Stimulated activated CD8-positive, alpha-beta memory T cell treated with anti-CD3 and anti-CD28 coated beads, Interleukin-4, amount 100 ng/mL, for 24 hours (primary cell): ENCODE data around the gene GCM1.

Source experiments
- DNase-seq: peaks from one replicate; pipeline ENCODE4 v3.0.0-alpha.2; 2020; ENCODE audit warnings: low read depth

Gene GCM1

DNA sequence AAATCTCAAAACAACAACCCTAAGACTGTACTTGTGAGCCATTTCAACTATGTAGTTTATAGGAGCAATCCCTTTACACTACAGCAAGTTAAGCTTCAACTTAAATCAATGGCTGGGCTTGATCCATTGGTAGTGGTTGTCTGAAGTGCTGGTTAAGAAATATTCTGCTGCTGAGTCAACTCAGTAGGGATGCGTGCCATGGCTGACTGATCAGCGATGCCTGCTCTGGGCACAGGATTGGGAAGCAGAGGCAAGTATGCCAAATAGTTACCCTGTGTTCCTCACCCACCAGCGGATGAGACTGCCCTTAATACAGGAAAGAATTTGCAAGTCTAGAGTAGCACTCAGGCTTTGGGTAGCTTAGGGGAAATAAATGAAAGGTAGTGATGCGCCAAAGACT lies 41.5 kb downstream of the GCM1 start:
- no peak for DNase-seq

DNA sequence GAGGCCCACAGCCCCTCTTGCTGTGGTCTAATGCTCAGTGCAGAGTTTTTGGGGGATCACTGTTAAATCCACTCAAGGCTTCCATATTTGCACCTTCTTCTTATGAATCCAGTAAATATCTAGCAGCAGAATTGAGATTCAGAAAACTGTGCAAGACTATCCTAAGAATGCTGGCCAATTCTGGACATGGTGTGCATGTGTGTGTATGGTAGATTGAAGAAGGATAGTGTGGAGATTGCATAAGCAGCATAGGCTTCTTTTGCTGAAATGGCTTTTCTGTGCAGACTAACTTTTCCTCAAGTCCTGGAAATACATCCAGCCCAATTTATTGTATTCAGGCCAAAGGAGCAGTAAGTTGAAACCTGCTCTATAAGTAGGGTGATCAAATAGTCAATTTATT lies 43.7 kb downstream of the GCM1 start:
- DNase-seq = no peak

DNA sequence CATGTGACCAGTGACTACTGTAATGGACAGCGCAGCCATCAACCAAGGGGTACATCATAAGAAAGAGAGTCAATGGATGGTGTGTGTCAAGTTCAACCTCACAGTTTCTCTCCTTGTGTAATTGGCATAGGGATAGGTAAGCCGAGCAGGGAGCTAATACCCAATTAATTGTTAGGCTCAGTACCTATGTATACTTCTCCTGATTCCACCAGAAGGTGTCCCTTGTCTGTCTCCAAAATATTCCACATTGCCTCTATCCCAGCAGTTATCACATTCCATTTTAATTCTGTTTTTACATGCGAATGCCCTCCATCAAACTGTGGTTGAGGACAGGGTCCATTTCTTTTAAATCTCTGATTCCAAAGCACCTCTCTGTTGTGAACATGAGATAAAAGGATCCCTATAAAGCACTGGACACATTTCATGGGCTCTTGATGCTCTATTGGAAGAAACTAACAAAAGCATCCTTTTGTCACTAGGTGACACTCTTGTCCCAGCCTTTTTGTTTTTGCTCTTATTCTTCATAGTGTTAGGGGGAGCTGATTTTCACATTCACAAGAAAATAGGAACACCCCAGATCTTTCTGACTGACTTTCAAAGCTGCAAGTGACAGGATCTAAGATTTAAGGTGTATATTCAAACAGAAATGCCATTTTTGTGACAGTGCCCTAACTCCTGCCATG lies 44.5 kb downstream of the GCM1 start:
- no peak for DNase-seq

DNA sequence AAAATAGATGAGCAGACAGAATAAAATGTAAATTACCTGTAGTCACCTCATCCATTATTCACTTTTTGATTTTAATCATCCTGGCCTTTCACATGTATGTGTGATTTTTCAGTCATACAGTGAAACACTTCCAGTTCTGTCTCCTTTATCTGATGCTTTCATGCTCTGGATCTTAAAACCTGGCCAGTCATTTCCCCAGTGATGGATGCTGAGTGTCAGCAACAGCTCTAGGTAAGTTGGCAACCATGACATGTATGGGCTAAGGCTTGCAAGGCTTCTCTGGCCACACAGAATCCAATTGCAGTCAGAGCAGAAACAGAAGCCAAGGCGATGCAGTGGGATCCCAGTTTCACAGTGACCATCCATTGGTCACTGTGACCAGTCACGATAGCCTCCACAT lies 47.6 kb downstream of the GCM1 start:
- DNase-seq = no peak

DNA sequence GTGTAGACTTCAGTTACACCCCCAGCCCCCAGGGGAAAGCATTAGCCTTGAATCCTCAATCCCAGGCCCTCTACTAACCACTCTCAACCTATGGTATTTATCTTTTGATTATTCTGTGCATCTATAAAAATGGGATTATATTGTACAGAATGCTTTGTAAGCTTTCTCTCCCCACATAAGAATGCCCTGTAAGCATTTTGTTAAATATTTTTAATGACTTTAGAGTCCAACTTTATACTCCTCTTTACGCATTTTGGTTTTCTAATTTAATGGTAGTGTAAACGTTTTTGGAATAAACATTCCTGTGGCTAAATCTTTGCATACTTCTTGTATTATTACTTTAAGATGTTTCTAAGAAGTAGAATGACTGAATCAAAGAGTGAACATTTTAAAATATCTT lies 48.1 kb downstream of the GCM1 start:
- no peak for DNase-seq

DNA sequence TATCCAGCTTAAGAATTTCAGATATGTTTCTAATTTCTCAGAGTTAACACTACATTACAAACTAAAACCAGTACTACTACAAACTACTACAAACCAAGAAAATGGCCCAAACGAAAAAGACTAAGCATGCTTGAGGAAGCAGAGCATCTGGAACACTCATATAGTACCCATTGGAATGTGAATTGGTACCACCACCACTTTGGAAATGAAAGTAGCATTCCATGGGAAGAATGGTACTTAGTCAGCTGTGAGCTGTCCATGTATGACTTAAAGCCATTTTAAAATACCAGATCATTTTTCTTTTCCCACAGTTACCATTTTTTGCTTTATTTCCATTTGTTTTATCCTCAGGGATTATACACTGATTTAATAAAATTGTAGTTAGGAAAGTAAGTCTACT lies 52.9 kb downstream of the GCM1 start:
- DNase-seq = no peak

DNA sequence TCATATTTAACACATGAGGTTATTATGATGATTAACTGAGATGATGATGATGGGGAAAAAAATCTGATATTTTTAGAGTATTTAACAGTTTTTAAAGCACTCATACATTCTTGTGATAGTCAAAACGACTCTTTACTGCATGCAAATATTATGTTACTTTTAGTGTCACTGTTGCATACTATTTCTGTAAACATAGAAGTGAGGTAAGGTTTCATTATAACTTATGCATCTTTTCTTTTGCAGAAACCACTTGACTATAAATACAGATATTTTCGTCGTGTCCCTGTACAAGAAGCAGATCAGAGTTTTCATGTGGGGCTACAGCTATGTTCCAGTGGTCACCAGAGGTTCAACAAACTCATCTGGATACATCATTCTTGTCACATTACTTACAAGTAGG lies 53.4 kb downstream of the GCM1 start:
- no peak for DNase-seq

DNA sequence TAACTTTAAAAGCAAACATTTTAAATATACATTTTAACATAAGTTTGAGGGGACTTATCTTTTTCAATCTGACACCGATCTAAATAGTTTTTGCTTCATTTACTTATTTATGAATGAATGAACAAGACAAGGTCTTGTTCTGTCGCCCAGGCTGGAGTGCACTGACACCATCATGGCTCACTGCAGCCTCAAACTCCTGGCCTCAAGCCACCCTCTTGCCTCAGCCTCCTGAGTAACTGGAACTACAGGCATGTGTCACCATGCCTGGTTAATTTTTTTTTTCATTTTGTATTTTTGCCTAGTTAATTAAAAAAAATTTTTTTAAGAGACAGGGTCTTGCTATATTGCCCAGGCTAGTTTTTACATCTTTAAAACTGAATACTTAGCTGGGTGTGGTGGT lies 58.1 kb downstream of the GCM1 start:
- no peak for DNase-seq

DNA sequence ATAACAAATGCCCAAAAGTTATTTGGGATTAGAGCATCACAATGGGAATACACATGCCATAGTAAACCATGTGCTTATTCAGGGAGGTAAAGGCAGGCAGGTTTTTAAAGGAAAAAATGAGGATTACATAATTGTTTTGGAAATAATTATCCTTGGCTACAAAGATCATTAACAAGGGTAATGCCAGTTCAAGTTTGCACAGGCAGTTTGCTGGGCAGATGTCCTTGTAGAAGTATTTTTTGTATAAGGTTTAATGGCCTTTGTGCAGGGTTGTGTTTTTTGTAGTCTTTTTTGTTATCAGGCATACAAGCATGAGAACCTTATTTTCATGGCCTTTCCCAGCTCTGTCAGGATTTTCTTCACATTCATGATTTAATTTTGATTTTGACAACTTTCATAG lies 58.7 kb downstream of the GCM1 start:
- no peak for DNase-seq

DNA sequence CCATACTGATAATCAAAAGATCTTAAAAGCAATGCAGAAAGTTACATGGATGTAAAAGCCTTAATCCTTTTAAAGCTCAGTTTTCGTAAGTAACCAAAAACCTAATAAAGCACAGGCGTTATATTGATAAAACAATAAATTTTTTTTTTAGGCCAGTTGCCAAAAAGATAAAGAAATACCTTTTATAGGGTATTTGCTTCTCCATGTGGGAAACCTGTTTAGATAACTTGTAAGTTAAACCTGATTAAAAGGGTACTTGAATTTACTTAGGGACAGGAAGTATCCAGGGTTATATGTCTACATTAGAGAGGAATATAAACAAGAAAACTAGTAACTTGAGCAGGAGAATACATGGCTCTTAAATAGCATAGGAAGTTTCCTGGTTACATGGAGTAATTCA lies 62.3 kb downstream of the GCM1 start:
- no peak for DNase-seq

DNA sequence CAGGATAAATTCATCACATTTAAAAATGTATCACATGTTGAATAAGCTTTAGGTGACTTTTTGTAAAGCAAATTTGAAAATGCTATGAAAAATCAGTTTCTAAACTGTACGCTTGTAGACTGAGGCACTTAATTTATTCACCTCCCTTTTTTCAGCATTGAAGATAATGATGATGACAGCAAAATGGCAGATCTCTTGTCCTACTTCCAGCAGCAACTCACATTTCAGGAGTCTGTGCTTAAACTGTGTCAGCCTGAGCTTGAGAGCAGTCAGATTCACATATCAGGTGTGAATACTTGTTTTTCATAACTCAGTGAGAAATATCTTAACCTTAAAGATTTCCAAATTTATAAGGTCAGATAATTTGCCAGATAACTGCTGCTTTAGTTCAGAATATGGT lies 67.8 kb downstream of the GCM1 start:
- no peak for DNase-seq
